GM12891 (cell line): Measurements from ENCODE around the gene RHOU.

Source experiments
- DNase-seq: peaks from one replicate; pipeline ENCODE4 v3.0.0; 2011; ENCODE audit warnings: low spot score; ENCODE audit not compliant: insufficient read length
- FAIRE-seq: peaks from 2 replicates; lab custom pipeline; 2011; peaks lifted over from hg19 to GRCh38; lab: Jason Lieb, UNC
- PAX5 ChIP-seq: IDR thresholded peaks from 2 replicates; pipeline ENCODE4 v1.6.1; 2011; ENCODE audit warnings: low read length, moderate library complexity, mild to moderate bottlenecking; ENCODE audit not compliant: insufficient read depth, severe bottlenecking
- POLR2A ChIP-seq: IDR thresholded peaks from 2 replicates; pipeline ENCODE4 v1.6.1; 2011; ENCODE audit warnings: low read depth, low read length, control low read depth
- POLR2AphosphoS5 ChIP-seq: IDR thresholded peaks from 2 replicates; pipeline ENCODE4 v1.6.1; 2011; ENCODE audit warnings: low read depth, low read length, control low read depth
- POU2F2 ChIP-seq: IDR thresholded peaks from 2 replicates; pipeline ENCODE4 v1.6.1; 2011; ENCODE audit warnings: low read depth, mild to moderate bottlenecking, control low read depth, low read length, moderate library complexity
- SPI1 ChIP-seq: IDR thresholded peaks from 2 replicates; pipeline ENCODE4 v1.6.1; 2011; ENCODE audit warnings: low read depth, low read length, control low read depth
- TAF1 ChIP-seq: IDR thresholded peaks from 2 replicates; pipeline ENCODE4 v1.6.1; 2011; ENCODE audit warnings: low read depth, low read length, control low read depth

Gene RHOU

DNA sequence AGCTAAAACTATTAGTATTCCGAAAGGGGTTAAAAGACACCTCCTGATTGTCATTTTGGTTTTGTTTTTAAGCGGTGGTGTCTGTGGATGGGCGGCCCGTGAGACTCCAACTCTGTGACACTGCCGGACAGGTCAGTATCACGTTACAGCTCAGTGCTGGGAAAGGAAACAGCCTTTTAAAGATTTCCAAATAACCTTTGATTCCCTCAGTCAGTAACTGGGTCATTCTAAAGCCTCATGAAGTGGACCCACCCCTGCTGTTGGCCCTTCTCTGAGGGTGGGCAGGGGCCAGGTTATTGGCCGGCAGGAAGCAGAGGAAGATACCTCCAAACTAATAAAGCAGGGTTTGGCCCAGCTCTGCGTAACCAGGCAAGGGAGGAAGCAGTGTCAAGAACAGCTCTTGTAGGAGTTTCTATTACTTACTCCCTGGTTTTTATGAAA, 2.3 kb downstream of the RHOU start:
- FAIRE-seq, result no peak
- no peak for TF ChIP-seq PAX5
- no peak for TF ChIP-seq POLR2AphosphoS5
- TF ChIP-seq TAF1, result no peak
- no peak for TF ChIP-seq POU2F2
- TF ChIP-seq SPI1, result no peak
- no peak for TF ChIP-seq POLR2A
- no peak for DNase-seq

DNA sequence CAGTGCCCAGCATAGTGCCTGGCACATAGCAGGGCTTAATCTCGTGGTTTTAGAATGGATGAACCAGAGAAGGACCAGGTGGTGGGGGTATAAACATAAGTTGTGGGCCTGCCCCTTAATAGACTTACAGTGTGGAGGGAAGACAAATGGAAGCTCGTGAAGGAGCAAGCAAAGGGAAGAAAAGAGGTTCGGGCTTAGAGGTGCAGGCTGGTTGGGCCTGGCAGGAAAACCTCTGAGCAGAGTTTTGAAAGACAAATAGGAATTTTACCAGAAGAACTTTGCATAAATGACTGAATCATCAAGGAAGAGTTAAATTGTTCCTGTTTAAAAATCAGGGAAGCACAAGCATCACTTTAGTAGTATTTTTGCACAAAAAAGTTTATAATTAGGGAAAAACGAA, 4.5 kb downstream of the RHOU start:
- DNase-seq (no peak), FAIRE-seq (no peak)
- TF ChIP-seq POU2F2, result no peak
- TF ChIP-seq POLR2A, result no peak
- TF ChIP-seq PAX5, result no peak
- TF ChIP-seq SPI1, result no peak
- no peak for TF ChIP-seq TAF1
- no peak for TF ChIP-seq POLR2AphosphoS5

DNA sequence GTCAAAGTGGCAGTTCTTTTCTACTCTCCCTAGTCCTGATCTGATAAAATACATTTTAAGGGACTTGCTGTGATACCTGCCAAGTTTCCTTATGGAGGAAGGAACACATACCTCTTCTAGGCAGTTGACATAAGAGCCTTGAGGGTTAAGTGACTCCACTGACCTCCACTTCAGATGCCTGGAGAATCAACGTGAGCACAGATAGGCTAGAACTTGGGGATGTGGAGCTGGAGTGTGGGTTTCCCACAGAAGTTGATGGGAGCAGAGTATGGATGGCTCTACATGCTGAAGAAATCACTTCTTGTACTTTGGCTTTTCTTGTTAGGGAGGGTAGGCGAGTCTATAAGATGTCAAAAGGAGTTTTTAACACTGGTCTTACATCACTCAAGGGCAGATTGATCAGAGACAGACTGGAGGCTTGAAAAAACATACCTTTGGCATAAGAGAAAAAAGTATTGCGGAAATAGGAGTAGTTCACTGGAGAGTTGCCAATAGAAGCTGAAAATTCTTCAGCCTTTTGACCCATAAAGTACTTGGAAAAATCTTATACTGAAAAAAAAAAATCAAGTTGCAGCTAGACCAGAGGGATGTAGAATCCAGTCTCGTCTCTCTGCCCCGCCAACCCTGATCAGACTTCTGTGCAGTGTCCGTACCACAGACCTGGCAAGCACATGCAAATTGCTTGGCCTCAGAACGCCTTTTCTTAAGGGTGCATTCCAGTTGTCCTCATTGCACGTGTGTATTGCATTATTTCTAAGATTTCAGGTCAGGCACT, 5.5 kb downstream of the RHOU start:
- TF ChIP-seq POLR2A, result no peak
- no peak for TF ChIP-seq POU2F2
- TF ChIP-seq PAX5, result no peak
- no peak for TF ChIP-seq SPI1
- no peak for TF ChIP-seq TAF1
- no peak for TF ChIP-seq POLR2AphosphoS5
- FAIRE-seq, result no peak
- DNase-seq, result no peak

DNA sequence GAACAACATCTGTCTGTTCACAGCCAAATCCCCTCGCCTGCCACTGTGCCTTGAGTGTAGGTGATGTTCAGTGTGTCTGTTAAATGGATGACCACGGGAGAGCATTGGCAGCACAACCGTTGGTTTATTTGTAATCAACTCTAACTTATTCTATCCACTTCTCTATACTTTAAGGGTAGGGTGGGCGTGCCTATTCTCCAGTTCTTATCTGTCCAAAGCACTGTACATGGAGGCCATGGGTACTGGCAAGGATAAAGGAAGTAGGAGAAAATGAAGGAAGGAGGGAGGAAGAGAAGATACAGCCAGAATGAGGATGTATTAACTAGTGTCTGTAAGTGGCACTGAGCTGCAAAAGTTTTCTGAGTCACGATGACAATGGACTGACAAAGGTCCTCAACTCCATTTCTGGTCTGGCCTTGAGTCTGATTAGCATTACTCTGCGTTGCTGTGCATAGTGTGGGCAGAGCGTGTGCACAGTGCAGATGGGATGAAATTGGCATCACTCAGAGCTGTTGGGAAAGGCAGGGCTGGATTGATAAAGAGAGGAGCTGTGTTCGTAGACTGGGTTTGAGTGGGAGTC, 7.1 kb downstream of the RHOU start:
- no peak for DNase-seq
- TF ChIP-seq POLR2A (no peak), POU2F2 (no peak), TAF1 (no peak), PAX5 (no peak), POLR2AphosphoS5 (no peak), SPI1 (no peak)
- FAIRE-seq, result no peak

DNA sequence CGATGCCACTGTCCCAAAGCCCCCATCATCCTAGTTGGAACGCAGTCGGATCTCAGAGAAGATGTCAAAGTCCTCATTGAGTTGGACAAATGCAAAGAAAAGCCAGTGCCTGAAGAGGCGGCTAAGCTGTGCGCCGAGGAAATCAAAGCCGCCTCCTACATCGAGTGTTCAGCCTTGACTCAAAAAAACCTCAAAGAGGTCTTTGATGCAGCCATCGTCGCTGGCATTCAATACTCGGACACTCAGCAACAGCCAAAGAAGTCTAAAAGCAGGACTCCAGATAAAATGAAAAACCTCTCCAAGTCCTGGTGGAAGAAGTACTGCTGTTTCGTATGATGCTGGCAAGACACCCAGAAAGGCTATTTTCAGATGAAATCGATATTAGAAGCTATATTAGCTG, 8.1 kb downstream of the RHOU start:
- no peak for TF ChIP-seq SPI1
- TF ChIP-seq TAF1, result no peak
- TF ChIP-seq POLR2AphosphoS5, result no peak
- no peak for TF ChIP-seq PAX5
- TF ChIP-seq POU2F2, result no peak
- TF ChIP-seq POLR2A, result no peak
- DNase-seq (no peak), FAIRE-seq (no peak)

DNA sequence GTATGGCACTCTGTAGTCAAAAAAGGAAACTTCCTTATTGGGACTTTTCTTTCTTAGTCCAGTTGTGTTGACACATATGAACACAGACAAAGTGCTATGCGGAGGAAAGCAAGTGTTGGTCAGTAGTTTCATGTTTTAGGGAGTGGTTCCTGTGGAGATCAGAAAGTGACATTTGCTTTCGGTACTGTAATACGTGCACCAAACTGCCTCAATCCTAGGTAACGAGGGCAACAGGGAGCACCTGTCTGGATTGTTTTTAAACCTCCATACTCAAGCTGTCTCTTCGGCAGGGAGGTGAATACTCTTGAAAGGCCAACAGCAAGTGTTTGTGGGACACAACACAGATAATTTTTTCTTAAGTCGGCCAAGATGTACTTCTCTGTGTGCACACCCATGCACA, 9.1 kb downstream of the RHOU start:
- TF ChIP-seq SPI1 (no peak), PAX5 (no peak), TAF1 (no peak), POLR2AphosphoS5 (no peak), POLR2A (no peak), POU2F2 (no peak)
- FAIRE-seq (no peak), DNase-seq (no peak)

DNA sequence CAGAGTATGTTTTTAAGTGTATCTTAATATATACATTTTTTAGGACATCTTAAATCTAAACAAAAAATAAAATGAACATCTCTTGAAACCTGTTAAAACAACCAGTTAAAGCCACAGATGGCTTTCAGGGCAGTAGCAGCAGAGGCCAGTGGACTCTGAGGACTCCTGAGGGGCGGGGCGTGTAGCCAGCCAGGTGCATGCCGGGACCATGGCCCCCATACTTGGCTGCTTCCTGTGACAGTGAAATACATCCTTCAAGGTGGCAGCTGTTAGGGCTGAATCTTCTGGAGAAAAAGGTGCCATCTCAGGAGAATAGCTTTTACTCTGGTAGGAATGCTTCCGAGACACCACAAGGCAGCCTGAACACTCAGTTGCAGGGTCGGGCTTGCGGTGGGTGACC, 9.6 kb downstream of the RHOU start:
- FAIRE-seq, result no peak
- TF ChIP-seq SPI1 (no peak), PAX5 (no peak)
- no peak for DNase-seq

DNA sequence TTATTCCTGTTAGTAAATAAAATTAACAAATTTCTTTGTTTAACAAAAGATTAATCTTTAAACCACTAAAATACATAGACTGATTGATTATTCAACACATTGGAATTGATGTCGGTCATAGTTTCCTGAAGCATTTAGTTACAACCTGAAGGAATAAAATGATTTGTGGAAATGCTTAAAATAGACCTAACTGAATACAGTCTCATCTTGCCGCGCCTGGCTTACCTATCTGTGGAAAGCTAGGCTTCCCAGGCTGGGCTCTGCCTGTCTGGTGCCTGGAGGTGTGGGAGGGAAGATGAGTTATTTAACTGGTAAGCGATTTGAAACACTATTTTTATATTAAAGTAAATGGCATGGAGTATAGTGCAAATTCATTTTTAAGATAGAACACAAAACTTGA, 10.2 kb downstream of the RHOU start:
- TF ChIP-seq POLR2A (no peak), POU2F2 (no peak), PAX5 (no peak), SPI1 (no peak), TAF1 (no peak), POLR2AphosphoS5 (no peak)
- DNase-seq, result no peak
- FAIRE-seq, result no peak

DNA sequence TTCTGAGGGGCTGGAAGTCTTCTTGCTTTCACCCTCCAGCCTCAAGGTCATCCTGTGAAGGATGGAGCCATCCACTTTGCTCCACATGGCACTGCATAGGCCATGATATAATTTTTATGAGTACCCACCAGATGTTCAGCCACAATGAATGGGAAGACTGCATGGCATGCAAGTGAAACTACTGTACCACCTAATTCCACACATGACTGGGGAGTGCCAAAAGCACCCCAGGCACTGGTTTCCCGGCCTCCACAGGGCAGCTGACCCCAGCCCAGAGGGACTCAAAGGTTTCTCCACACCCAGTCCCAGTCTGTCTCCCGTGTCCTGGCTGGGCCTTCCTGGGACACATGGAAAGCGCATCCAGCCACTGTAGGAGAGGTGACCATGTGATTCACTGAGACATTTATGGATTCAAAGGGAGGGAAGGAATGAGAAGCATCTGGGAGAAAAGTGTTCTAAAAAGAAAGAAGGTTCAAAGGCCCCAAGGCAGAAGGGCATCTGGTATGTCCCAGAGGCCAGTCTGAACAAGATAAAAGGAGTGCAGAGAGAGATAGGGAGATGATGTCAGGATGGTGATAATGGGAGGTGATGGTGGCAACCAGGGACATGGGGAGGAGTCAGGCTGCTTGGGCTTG, 12.1 kb downstream of the RHOU start:
- no peak for FAIRE-seq
- no peak for DNase-seq
- TF ChIP-seq TAF1, result no peak
- no peak for TF ChIP-seq POU2F2

DNA sequence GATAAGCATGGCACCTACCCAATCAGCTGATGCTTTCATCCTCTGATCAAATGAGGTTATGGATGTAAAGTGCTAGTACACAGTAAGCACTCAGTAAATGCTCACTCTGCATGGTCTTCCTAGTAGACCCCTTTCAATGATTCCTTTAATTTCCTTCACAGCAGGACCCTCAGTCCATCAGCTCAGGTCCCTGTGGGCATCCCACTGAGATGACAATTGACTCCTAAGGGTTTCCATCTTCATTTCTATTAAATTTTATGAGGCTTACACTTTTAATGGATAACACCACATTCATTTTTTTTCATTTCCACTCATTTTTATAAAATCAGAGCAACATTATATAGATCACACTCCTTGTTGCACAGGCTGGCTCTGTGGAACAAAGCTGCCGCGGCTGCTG, 12.8 kb downstream of the RHOU start:
- DNase-seq (no peak), FAIRE-seq (no peak)
- TF ChIP-seq POU2F2, result no peak
- TF ChIP-seq SPI1, result no peak
- TF ChIP-seq TAF1, result no peak
- no peak for TF ChIP-seq POLR2AphosphoS5
- TF ChIP-seq POLR2A, result no peak
- TF ChIP-seq PAX5, result no peak

DNA sequence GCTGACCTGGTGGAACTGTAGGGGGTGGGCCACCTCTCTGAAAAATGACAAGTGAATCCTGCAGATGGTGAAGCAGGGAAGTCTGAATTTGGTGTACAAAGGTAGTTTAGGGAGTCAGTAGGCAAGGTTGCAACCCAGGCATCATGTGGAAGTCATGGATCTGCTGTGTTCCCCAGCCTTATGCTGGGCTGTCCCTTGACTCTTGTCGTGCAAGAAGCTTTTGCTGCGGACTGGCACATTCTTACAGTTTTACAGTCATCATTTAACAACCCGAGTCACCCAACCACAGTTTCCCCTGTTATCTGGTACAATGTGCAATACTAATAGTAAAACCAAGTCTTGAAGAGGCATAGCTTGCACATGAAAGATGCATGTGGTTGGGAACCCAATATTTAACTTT, 13.2 kb downstream of the RHOU start:
- DNase-seq, result no peak
- no peak for FAIRE-seq
- TF ChIP-seq TAF1, result no peak
- no peak for TF ChIP-seq POLR2AphosphoS5
- TF ChIP-seq POLR2A, result no peak
- no peak for TF ChIP-seq SPI1
- no peak for TF ChIP-seq PAX5
